Measurements from ENCODE around the gene RIMBP2.

DNA sequence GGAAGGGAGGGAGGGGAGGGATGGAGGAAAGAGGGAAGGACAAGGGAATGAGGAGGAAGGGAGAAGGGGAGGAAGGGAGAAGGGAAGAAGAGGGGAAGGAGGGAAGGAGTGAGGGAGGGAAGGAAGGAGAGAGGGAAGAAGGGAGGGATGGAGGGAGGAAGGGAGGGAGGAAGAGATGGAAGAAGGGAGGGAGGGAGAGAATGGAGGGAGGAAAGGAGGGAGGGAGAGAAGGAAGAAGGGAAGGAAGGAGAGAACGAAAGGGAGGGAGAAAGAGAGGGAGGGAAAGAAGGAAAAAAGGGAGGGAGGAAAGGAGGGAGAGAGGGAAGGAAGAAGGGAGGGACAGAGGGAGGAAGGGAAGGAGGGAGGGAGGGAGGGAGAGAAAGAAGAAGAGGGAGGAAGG, 49.5 kb downstream of the RIMBP2 start:
- TF ChIP-seq, protein P1, sequence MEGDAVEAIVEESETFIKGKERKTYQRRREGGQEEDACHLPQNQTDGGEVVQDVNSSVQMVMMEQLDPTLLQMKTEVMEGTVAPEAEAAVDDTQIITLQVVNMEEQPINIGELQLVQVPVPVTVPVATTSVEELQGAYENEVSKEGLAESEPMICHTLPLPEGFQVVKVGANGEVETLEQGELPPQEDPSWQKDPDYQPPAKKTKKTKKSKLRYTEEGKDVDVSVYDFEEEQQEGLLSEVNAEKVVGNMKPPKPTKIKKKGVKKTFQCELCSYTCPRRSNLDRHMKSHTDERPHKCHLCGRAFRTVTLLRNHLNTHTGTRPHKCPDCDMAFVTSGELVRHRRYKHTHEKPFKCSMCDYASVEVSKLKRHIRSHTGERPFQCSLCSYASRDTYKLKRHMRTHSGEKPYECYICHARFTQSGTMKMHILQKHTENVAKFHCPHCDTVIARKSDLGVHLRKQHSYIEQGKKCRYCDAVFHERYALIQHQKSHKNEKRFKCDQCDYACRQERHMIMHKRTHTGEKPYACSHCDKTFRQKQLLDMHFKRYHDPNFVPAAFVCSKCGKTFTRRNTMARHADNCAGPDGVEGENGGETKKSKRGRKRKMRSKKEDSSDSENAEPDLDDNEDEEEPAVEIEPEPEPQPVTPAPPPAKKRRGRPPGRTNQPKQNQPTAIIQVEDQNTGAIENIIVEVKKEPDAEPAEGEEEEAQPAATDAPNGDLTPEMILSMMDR (IDR thresholded peaks at IDR 0.05): no peak
- no peak for TF ChIP-seq POLR2AphosphoS5 (IDR thresholded peaks at IDR 0.05; ENCODE audit: insufficient read depth in 1 of 2, low read depth in 1 of 2)

Measured in vagina (tissue), 2 donors.